ENCODE data around the gene SUSD3.

DNA sequence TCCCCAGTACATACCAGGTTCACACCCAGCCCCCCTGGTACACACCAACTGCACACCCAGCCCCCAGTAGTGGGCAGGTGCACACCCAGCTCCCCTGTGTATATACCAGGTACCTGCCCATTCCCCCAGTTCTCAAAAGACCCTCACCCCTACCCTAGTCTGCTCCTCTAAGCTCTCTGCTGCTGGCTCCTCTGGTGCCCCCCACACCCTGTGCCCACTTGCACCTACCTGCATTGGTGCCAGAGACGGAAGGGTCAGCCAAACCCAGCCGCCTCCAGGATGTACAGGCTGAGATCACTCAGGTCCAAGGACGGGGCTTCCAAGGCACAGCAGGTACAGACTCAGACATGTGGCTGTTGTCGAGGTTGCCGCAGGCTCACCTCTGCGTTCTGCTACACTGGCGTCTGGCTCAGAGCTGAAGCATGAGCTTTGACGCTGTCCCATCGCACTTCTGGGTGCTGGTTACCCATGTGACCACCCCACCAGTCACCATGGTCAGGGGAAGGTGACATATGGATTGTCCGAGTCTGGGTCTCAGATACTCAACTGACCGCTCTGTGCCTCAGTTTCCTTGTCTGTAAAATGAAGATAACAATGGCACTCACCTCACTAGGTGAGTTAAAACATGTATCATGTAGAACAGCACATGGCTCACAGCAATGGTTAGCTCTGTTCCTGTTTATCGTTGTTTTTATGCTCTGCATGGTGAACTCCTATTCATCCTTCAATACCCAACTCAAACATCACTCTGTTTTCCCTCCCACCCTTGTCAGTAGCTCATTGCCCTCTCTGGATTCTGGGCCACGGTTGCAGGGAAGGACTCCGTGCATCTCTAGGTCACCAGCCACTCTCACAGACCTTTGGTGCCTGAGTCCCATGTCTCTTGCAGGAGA is 45.3 kb upstream of the SUSD3 start:
- TF ChIP-seq, protein P1, sequence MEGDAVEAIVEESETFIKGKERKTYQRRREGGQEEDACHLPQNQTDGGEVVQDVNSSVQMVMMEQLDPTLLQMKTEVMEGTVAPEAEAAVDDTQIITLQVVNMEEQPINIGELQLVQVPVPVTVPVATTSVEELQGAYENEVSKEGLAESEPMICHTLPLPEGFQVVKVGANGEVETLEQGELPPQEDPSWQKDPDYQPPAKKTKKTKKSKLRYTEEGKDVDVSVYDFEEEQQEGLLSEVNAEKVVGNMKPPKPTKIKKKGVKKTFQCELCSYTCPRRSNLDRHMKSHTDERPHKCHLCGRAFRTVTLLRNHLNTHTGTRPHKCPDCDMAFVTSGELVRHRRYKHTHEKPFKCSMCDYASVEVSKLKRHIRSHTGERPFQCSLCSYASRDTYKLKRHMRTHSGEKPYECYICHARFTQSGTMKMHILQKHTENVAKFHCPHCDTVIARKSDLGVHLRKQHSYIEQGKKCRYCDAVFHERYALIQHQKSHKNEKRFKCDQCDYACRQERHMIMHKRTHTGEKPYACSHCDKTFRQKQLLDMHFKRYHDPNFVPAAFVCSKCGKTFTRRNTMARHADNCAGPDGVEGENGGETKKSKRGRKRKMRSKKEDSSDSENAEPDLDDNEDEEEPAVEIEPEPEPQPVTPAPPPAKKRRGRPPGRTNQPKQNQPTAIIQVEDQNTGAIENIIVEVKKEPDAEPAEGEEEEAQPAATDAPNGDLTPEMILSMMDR (IDR thresholded peaks at IDR 0.05): no peak
- TF ChIP-seq EP300 (IDR thresholded peaks at IDR 0.05) (no peak), POLR2AphosphoS5 (IDR thresholded peaks at IDR 0.05) (no peak), POLR2A (IDR thresholded peaks at IDR 0.05) (no peak)
